H9 (cell line): ENCODE results near the gene PPP2CA. TPM values are rescaled to one million over a fixed set of nuclear protein-coding genes. Genes with fewer than 3 reads are reported as not detected.

Experiments used
- DNase-seq: peaks from one replicate; pipeline ENCODE4 v3.0.0-alpha.2; 2017
- H2AFZ ChIP-seq: one replicate; pipeline ENCODE4 v1.6.1; 2013; ENCODE audit warnings: mild to moderate bottlenecking, low read length, control low read depth, moderate library complexity
- H2AK5ac ChIP-seq: 2 replicates; pipeline ENCODE4 v1.6.1; 2013; ENCODE audit warnings: low read length, control low read depth, mixed read lengths; ENCODE audit not compliant: insufficient read length
- H2BK120ac ChIP-seq: one replicate; pipeline ENCODE4 v1.6.1; 2013; ENCODE audit warnings: low read depth, mild to moderate bottlenecking, low read length, control low read depth, inconsistent platforms; ENCODE audit not compliant: poor library complexity, severe bottlenecking
- H2BK12ac ChIP-seq: 2 replicates; pipeline ENCODE4 v1.6.1; 2013; ENCODE audit warnings: low read length, control low read depth, mixed read lengths, low read depth; ENCODE audit not compliant: insufficient read length
- H2BK15ac ChIP-seq: 2 replicates; pipeline ENCODE4 v1.6.1; 2013; ENCODE audit warnings: low read depth, low read length, control low read depth
- H2BK20ac ChIP-seq: one replicate; pipeline ENCODE4 v1.6.1; 2013; ENCODE audit warnings: low read depth, mild to moderate bottlenecking, low read length, control low read depth, inconsistent platforms; ENCODE audit not compliant: poor library complexity, severe bottlenecking
- H2BK5ac ChIP-seq: 2 replicates; pipeline ENCODE4 v1.6.1; 2013; ENCODE audit warnings: low read length, control low read depth, mixed read lengths; ENCODE audit not compliant: insufficient read length
- H3K14ac ChIP-seq: 2 replicates; pipeline ENCODE4 v1.6.1; 2013; ENCODE audit warnings: low read length, control low read depth; ENCODE audit not compliant: insufficient read depth
- H3K18ac ChIP-seq: 2 replicates; pipeline ENCODE4 v1.6.1; 2013; ENCODE audit warnings: low read depth, mild to moderate bottlenecking, mixed read lengths, low read length, control low read depth; ENCODE audit not compliant: insufficient read length
- H3K23ac ChIP-seq: 2 replicates; pipeline ENCODE4 v1.6.1; 2013; ENCODE audit warnings: low read length, control low read depth, mixed read lengths, low read depth; ENCODE audit not compliant: insufficient read length
- H3K23me2 ChIP-seq: 2 replicates; pipeline ENCODE4 v1.6.1; 2013; ENCODE audit warnings: low read depth, mild to moderate bottlenecking, mixed read lengths, low read length, control low read depth; ENCODE audit not compliant: insufficient read length, poor library complexity, severe bottlenecking
- H3K27ac ChIP-seq: 2 replicates; pipeline ENCODE4 v1.5.1; 2013; ENCODE audit warnings: low read length, control low read depth, mixed read lengths, low read depth; ENCODE audit not compliant: insufficient read length
- H3K27me3 ChIP-seq: 2 replicates; pipeline ENCODE4 v1.6.1; 2013; ENCODE audit warnings: low read length, control low read depth, inconsistent platforms; ENCODE audit not compliant: insufficient read depth
- H3K4ac ChIP-seq: 2 replicates; pipeline ENCODE4 v1.6.1; 2013; ENCODE audit warnings: low read depth, mild to moderate bottlenecking, control low read depth, inconsistent platforms, low read length, moderate library complexity
- H3K4me1 ChIP-seq: 2 replicates; pipeline ENCODE4 v1.6.1; 2013; ENCODE audit warnings: low read length, control low read depth, inconsistent platforms; ENCODE audit not compliant: insufficient read depth
- H3K4me2 ChIP-seq: 2 replicates; pipeline ENCODE4 v1.6.1; 2013; ENCODE audit warnings: low read length, control low read depth, mixed read lengths; ENCODE audit not compliant: insufficient read length, insufficient read depth
- H3K56ac ChIP-seq: 2 replicates; pipeline ENCODE4 v1.6.1; 2013; ENCODE audit warnings: low read depth, mild to moderate bottlenecking, mixed read lengths, low read length, control low read depth; ENCODE audit not compliant: insufficient read length
- H3K79me1 ChIP-seq: 2 replicates; pipeline ENCODE4 v1.6.1; 2013; ENCODE audit warnings: low read depth, mild to moderate bottlenecking, moderate library complexity, low read length, control low read depth, inconsistent platforms; ENCODE audit not compliant: insufficient read depth, poor library complexity, severe bottlenecking
- H3K79me2 ChIP-seq: 2 replicates; pipeline ENCODE4 v1.6.1; 2013; ENCODE audit warnings: low read length, control low read depth, inconsistent platforms; ENCODE audit not compliant: insufficient read depth
- H3K9ac ChIP-seq: 2 replicates; pipeline ENCODE4 v1.6.1; 2013; ENCODE audit warnings: low read length, control low read depth, mixed read lengths; ENCODE audit not compliant: insufficient read length; ENCODE audit errors: extremely low read depth
- H3K9me3 ChIP-seq: one replicate; pipeline ENCODE4 v1.6.1; 2013; ENCODE audit warnings: low read depth, low read length, inconsistent platforms; ENCODE audit not compliant: control insufficient read depth
- H3T11ph ChIP-seq: one replicate; pipeline ENCODE4 v1.6.1; 2013; ENCODE audit warnings: mild to moderate bottlenecking, low read length, control low read depth, inconsistent platforms
- H4K20me1 ChIP-seq: one replicate; pipeline ENCODE4 v1.6.1; 2013; ENCODE audit not compliant: control insufficient read depth, insufficient read length, insufficient read depth
- H4K5ac ChIP-seq: 2 replicates; pipeline ENCODE4 v1.6.1; 2013; ENCODE audit warnings: low read depth, mild to moderate bottlenecking, mixed read lengths, low read length, control low read depth; ENCODE audit not compliant: insufficient read length
- H4K8ac ChIP-seq: replicated peaks from 2 replicates; pipeline ENCODE4 v1.6.1; 2013; ENCODE audit warnings: low read length, control low read depth, mixed read lengths, low read depth; ENCODE audit not compliant: insufficient read length
- H4K91ac ChIP-seq: 2 replicates; pipeline ENCODE4 v1.6.1; 2013; ENCODE audit warnings: low read depth, mild to moderate bottlenecking, moderate library complexity, mixed read lengths, low read length, control low read depth; ENCODE audit not compliant: insufficient read length
- H3K27ac Mint-ChIP-seq, 3 experiments: 2 replicates in 2 of 3; 3 replicates in 1 of 3; pipeline ENCODE4 v1.8.0; 2020 to 2021; ENCODE audit warnings: mixed read lengths in 3 of 3, mild to moderate bottlenecking in 1 of 3, moderate library complexity in 1 of 3
- H3K27me3 Mint-ChIP-seq: 2 replicates; pipeline ENCODE4 v1.8.0; 2021; ENCODE audit warnings: low read depth, mild to moderate bottlenecking, moderate library complexity, mixed read lengths
- H3K36me3 Mint-ChIP-seq, 3 experiments: 2 replicates in 2 of 3; 3 replicates in 1 of 3; pipeline ENCODE4 v1.8.0; 2020 to 2021; ENCODE audit warnings: low read depth in 3 of 3, mixed read lengths in 3 of 3; ENCODE audit not compliant: insufficient read depth in 1 of 3
- H3K4me1 Mint-ChIP-seq, 2 experiments: 2 replicates each; pipeline ENCODE4 v1.8.0; 2020; ENCODE audit warnings: mixed read lengths in 2 of 2
- H3K4me3 Mint-ChIP-seq, 2 experiments: 2 replicates in 1 of 2; 3 replicates in 1 of 2; pipeline ENCODE4 v1.8.0; 2020 to 2021; ENCODE audit warnings: mild to moderate bottlenecking in 2 of 2, mixed read lengths in 2 of 2, moderate library complexity in 1 of 2
- H3K9me3 Mint-ChIP-seq, 2 experiments: 2 replicates in 1 of 2; 3 replicates in 1 of 2; pipeline ENCODE4 v1.8.0; 2020; ENCODE audit warnings: mild to moderate bottlenecking in 2 of 2, mixed read lengths in 2 of 2, moderate library complexity in 1 of 2
- WGBS: extraction: QIAGEN DNeasy Blood & Tissue Kit; methylation state at CpG from one replicate; pipeline ENCODE4 v1.1.7; 2013; ENCODE audit warnings: missing lambda C conversion rate, low lambda C conversion rate, mixed read lengths; ENCODE audit not compliant: insufficient read length; ENCODE audit errors: extremely low coverage; 5-methylcytosine and 5-hydroxymethylcytosine counted together
- total RNA-seq: library from RNA; stranded (reverse); gene quantifications from 2 replicates; pipeline ENCODE4 v1.2.1, GENCODE V29; 2021
- TF ChIP-seq, protein P1 (sequence below): fragments of 200-600 bp; sonication (generic); conservative IDR thresholded peaks from 3 replicates; pipeline ENCODE4 v1.8.0; 2021; ENCODE audit warnings: antibody characterized with exemption, mild to moderate bottlenecking

PPP2CA gene
- total RNA-seq, 1 experiment from 2014 or later = 244 TPM

DNA sequence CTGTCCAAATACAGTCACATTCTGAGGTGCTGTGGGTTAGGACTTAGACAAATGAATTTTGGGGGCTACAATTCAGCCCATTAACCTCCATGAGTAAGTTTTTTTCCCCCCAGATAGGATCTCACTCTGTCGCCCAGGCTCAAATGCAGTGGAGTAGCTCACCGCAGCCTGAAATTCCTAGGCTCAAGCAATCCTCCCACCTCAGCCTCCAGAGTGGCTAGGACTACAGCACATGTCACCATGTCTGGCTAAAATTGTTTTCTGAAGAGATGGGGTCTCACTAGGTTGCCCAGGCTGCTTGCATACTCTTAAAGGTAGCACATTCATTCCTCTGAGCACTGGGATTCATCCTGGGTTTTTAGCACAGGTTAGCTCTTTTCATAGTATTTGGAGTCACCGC, 22.2 kb downstream of the PPP2CA start:
- Histone ChIP-seq H3K56ac (no peak overlapping the region), H3K23me2 (no peaks in the 10 kb centered on the region), H2AK5ac (no peak overlapping the region), H3K14ac (no peak overlapping the region), H3K79me2 (peaks cover 15% of the 10 kb centered on the region; the same call in 1 of the 2 replicates), H3K79me1 (peaks cover 8% of the 10 kb centered on the region), H3K4me2 (no peak overlapping the region), H4K20me1 (no peaks in the 10 kb centered on the region), H3K4me1 (no peaks in the 10 kb centered on the region), H2BK12ac (no peak overlapping the region), H3K27ac (no peak overlapping the region), H2BK15ac (no peak overlapping the region), H4K8ac (no peak overlapping the region), H2BK5ac (no peak overlapping the region), H4K5ac (no peak overlapping the region), H3T11ph (no peak overlapping the region), H3K27me3 (no peaks in the 10 kb centered on the region), H2AFZ (no peak overlapping the region), H3K18ac (no peak overlapping the region), H4K91ac (no peak overlapping the region), H3K9ac (no peak overlapping the region), H3K4ac (no peak overlapping the region), H3K23ac (no peak overlapping the region), H2BK120ac (no peak overlapping the region), H3K9me3 (no peaks in the 10 kb centered on the region), H2BK20ac (no peak overlapping the region)
- TF ChIP-seq, protein P1, sequence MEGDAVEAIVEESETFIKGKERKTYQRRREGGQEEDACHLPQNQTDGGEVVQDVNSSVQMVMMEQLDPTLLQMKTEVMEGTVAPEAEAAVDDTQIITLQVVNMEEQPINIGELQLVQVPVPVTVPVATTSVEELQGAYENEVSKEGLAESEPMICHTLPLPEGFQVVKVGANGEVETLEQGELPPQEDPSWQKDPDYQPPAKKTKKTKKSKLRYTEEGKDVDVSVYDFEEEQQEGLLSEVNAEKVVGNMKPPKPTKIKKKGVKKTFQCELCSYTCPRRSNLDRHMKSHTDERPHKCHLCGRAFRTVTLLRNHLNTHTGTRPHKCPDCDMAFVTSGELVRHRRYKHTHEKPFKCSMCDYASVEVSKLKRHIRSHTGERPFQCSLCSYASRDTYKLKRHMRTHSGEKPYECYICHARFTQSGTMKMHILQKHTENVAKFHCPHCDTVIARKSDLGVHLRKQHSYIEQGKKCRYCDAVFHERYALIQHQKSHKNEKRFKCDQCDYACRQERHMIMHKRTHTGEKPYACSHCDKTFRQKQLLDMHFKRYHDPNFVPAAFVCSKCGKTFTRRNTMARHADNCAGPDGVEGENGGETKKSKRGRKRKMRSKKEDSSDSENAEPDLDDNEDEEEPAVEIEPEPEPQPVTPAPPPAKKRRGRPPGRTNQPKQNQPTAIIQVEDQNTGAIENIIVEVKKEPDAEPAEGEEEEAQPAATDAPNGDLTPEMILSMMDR = no peak
- no peaks in the 10 kb centered on the region for H3K27me3 Mint-ChIP-seq
- H3K27ac Mint-ChIP-seq = no peak overlapping the region
- no peak for DNase-seq
- H3K4me1 Mint-ChIP-seq = 0 out of 4 replicates have a peak, but pooled peaks cover 0 to 3% of the 10 kb centered on the region in 2 experiments
- H3K9me3 Mint-ChIP-seq = no peaks in the 10 kb centered on the region; a peak in 1 of 5 replicates
- H3K36me3 Mint-ChIP-seq = peaks cover 39 to 79% (median 75%) of the 10 kb centered on the region in 3 experiments; a peak in 6 of 7 replicates
- no peak overlapping the region for H3K4me3 Mint-ChIP-seq
- no CpG with 5 or more reads among the region's 3 CpGs for WGBS
